ENCODE data around the gene SEC23IP. TPM values are rescaled to one million over a fixed set of nuclear protein-coding genes. Genes with fewer than 3 reads are reported as not detected.

Gene SEC23IP
- total RNA-seq, 1 experiment from 2014 or later: 132 TPM

DNA sequence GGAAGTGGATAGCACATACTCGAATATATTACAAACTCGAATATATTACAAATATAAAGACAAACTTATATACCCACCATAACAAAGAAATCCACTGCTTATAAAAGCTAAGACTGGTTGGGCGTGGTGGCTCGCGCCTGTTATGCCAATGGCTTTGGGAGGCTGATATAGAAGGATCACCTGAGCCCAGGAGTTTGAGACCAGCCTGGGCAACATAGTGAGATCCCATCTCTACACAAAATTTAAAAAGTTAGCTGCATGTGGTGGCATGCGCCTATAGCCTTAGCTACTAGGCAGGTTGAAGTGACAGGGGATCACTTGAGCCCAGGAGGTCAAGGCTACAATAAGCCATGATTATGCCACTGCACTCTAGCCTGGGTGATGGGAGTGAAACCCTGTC is 40.3 kb upstream of the SEC23IP start:
- Histone ChIP-seq H3K4me1 (ENCODE audit: control insufficient read depth, insufficient read depth, low read length) (0 out of 2 replicates have a peak, but pooled peaks cover 3% of the 10 kb centered on the region), H3K27me3 (ENCODE audit: control insufficient read depth, insufficient read depth, low read length) (no peaks in the 10 kb centered on the region), H3K9me3 (ENCODE audit: control insufficient read depth, insufficient read depth, low read depth, low read length) (no peaks in the 10 kb centered on the region), H3K27ac (ENCODE audit: low read length) (no peak overlapping the region), H3K4me3 (ENCODE audit: low read depth in 2 of 2, low read length in 2 of 2) (no peak overlapping the region), H3K36me3 (ENCODE audit: control insufficient read depth, insufficient read depth, low read length) (peaks cover 41% of the 10 kb centered on the region)
- ATAC-seq (no peak), DNase-seq (ENCODE audit: low read depth, low spot score) (no peak)
- intact Hi-C loops (cut with micrococcal nuclease; ENCODE audit: unreplicated experiment) (loop anchor here (10.0 kb wide), 1 partner anchor 247 kb away; no protein-coding TSS in a partner anchor), in situ Hi-C loops (cut with HindIII; ENCODE audit: low pct_unique_long_range_greater_than_20kb, low sequenced_read_pairs) (no loop called here)
- POLR2A ChIA-PET: no interaction called here
- no TSS peak for BruUV-seq (replicated peaks)
- CTCF ChIA-PET: no interaction called here
- TF ChIP-seq TCF7L2 (IDR thresholded peaks at IDR 0.05; ENCODE audit: low read depth, low read length) (no peak), SIN3A (IDR thresholded peaks at IDR 0.05; ENCODE audit: borderline replicate concordance, insufficient read depth, low read depth, low read length) (no peak), POLR2AphosphoS5 (IDR thresholded peaks at IDR 0.05; ENCODE audit: low read depth, low read length) (no peak)
- TF ChIP-seq, protein P1, sequence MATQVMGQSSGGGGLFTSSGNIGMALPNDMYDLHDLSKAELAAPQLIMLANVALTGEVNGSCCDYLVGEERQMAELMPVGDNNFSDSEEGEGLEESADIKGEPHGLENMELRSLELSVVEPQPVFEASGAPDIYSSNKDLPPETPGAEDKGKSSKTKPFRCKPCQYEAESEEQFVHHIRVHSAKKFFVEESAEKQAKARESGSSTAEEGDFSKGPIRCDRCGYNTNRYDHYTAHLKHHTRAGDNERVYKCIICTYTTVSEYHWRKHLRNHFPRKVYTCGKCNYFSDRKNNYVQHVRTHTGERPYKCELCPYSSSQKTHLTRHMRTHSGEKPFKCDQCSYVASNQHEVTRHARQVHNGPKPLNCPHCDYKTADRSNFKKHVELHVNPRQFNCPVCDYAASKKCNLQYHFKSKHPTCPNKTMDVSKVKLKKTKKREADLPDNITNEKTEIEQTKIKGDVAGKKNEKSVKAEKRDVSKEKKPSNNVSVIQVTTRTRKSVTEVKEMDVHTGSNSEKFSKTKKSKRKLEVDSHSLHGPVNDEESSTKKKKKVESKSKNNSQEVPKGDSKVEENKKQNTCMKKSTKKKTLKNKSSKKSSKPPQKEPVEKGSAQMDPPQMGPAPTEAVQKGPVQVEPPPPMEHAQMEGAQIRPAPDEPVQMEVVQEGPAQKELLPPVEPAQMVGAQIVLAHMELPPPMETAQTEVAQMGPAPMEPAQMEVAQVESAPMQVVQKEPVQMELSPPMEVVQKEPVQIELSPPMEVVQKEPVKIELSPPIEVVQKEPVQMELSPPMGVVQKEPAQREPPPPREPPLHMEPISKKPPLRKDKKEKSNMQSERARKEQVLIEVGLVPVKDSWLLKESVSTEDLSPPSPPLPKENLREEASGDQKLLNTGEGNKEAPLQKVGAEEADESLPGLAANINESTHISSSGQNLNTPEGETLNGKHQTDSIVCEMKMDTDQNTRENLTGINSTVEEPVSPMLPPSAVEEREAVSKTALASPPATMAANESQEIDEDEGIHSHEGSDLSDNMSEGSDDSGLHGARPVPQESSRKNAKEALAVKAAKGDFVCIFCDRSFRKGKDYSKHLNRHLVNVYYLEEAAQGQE (IDR thresholded peaks at IDR 0.05; ENCODE audit: insufficient read depth in 1 of 2, low read depth in 2 of 2, low read length in 1 of 2): no peak
- TF ChIP-seq, protein P2, sequence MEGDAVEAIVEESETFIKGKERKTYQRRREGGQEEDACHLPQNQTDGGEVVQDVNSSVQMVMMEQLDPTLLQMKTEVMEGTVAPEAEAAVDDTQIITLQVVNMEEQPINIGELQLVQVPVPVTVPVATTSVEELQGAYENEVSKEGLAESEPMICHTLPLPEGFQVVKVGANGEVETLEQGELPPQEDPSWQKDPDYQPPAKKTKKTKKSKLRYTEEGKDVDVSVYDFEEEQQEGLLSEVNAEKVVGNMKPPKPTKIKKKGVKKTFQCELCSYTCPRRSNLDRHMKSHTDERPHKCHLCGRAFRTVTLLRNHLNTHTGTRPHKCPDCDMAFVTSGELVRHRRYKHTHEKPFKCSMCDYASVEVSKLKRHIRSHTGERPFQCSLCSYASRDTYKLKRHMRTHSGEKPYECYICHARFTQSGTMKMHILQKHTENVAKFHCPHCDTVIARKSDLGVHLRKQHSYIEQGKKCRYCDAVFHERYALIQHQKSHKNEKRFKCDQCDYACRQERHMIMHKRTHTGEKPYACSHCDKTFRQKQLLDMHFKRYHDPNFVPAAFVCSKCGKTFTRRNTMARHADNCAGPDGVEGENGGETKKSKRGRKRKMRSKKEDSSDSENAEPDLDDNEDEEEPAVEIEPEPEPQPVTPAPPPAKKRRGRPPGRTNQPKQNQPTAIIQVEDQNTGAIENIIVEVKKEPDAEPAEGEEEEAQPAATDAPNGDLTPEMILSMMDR (IDR thresholded peaks at IDR 0.05): no peak

DNA sequence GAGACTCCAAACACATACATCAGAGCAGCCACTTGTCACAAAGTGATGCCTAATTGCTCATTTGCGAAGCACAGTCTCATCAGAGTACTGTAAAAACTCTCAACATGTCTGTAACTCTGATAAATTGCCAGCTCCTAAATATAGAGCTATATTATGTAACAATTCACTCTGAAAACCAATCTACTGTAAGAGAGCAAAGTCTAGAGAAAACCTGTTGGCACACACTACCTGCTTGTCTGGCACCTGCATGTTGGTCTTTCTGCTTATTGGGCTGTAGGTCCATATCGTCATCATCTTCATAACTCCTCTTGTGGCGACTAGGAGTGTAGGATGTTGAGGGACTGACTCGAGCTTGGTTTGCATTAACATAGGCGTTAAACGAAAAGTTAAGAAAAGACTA is 39.7 kb upstream of the SEC23IP start:
- TF ChIP-seq POLR2AphosphoS5 (IDR thresholded peaks at IDR 0.05; ENCODE audit: low read depth, low read length): no peak
- no peak for TF ChIP-seq SIN3A (IDR thresholded peaks at IDR 0.05; ENCODE audit: borderline replicate concordance, insufficient read depth, low read depth, low read length)
- TF ChIP-seq, protein P2 (IDR thresholded peaks at IDR 0.05): no peak
- TF ChIP-seq, protein P1 (IDR thresholded peaks at IDR 0.05; ENCODE audit: insufficient read depth in 1 of 2, low read depth in 2 of 2, low read length in 1 of 2): no peak
- no peak for TF ChIP-seq TCF7L2 (IDR thresholded peaks at IDR 0.05; ENCODE audit: low read depth, low read length)
- peaks cover 41% of the 10 kb centered on the region for H3K36me3 ChIP-seq (ENCODE audit: control insufficient read depth, insufficient read depth, low read length)
- ATAC-seq (no peak), DNase-seq (ENCODE audit: low read depth, low spot score) (no peak)
- H3K4me3 ChIP-seq (ENCODE audit: low read depth in 2 of 2, low read length in 2 of 2): no peak overlapping the region
- ChIA-PET POLR2A (no interaction called here), CTCF (no interaction called here)
- no TSS peak for BruUV-seq (replicated peaks)
- H3K4me1 ChIP-seq (ENCODE audit: control insufficient read depth, insufficient read depth, low read length): 0 out of 2 replicates have a peak, but pooled peaks cover 3% of the 10 kb centered on the region
- in situ Hi-C loops (cut with HindIII; ENCODE audit: low pct_unique_long_range_greater_than_20kb, low sequenced_read_pairs) (no loop called here), intact Hi-C loops (cut with micrococcal nuclease; ENCODE audit: unreplicated experiment) (loop anchor here (10.0 kb wide), 1 partner anchor 248 kb away; no protein-coding TSS in a partner anchor)
- no peaks in the 10 kb centered on the region for H3K9me3 ChIP-seq (ENCODE audit: control insufficient read depth, insufficient read depth, low read depth, low read length)
- no peaks in the 10 kb centered on the region for H3K27me3 ChIP-seq (ENCODE audit: control insufficient read depth, insufficient read depth, low read length)
- no peak overlapping the region for H3K27ac ChIP-seq (ENCODE audit: low read length)
